ENCODE measurements around the gene ZC3H4. TPM values are rescaled to one million over a fixed set of nuclear protein-coding genes. Genes with fewer than 3 reads are reported as not detected.

ZC3H4 gene
- total RNA-seq, 1 experiment from 2014 or later = 45.1 TPM

- Histone ChIP-seq H3K4me1 (ENCODE audit: control insufficient read depth in 1 of 2, insufficient read depth in 2 of 2, low read length in 2 of 2) (no peaks in the 10 kb centered on the region), H3K9me3 (ENCODE audit: control insufficient read depth in 1 of 2, insufficient read depth in 1 of 2, low read depth in 1 of 2, low read length in 2 of 2) (no peaks in the 10 kb centered on the region), H3K79me2 (ENCODE audit: insufficient read depth, low read length) (no peaks in the 10 kb centered on the region), H3K4me2 (ENCODE audit: low read length) (no peak overlapping the region), H3K9me2 (ENCODE audit: insufficient read depth) (no peaks in the 10 kb centered on the region), H2AFZ (ENCODE audit: low read depth, low read length, poor library complexity, severe bottlenecking) (no peak overlapping the region), H4K20me1 (ENCODE audit: insufficient read depth) (no peaks in the 10 kb centered on the region), H3K4me3 (replicated peaks in 1 of 2; ENCODE audit: low read depth in 1 of 2, low read length in 2 of 2) (no peak overlapping the region), H3K9ac (ENCODE audit: low read length) (no peak overlapping the region), H3K27ac (ENCODE audit: low read depth, low read length) (no peak overlapping the region; the same call in 1 of the 2 replicates), H3K27me3 (ENCODE audit: insufficient read depth, low read length) (no peaks in the 10 kb centered on the region), H3K36me3 (ENCODE audit: control insufficient read depth in 1 of 2, insufficient read depth in 2 of 2, low read length in 2 of 2) (peaks cover 17% of the 10 kb centered on the region in 2 experiments; a peak in 3 of 4 replicates)
- POLR2A ChIA-PET = no interaction called here
- no TSS peak for BruUV-seq (replicated peaks)
- CTCF ChIA-PET = no interaction called here
- DNase-seq (ENCODE audit: low read depth, low spot score) (no peak), ATAC-seq (no peak; the same call in 1 of the 2 replicates)
- intact Hi-C loops (cut with micrococcal nuclease) = no loop called here
- RAD21 ChIA-PET (ENCODE audit: low non-redundant PET in 1 of 2, low total read pairs in 2 of 2, uncharacterized antibody in 2 of 2, unreplicated experiment in 2 of 2) = no interaction called here
- TF ChIP-seq ZNF274 (IDR thresholded peaks at IDR 0.05; ENCODE audit: low read depth, low read length) = no peak
- TF ChIP-seq FOSL1 (IDR thresholded peaks at IDR 0.05; ENCODE audit: low read depth) = no peak
- no peak for TF ChIP-seq SIN3A (IDR thresholded peaks at IDR 0.05; ENCODE audit: low read depth)
- TF ChIP-seq TCF7L2 (IDR thresholded peaks at IDR 0.05; ENCODE audit: borderline replicate concordance, extremely low read depth, insufficient read depth, insufficient read length) = no peak
- TF ChIP-seq SP1 (IDR thresholded peaks at IDR 0.05; ENCODE audit: low read depth) = no peak
- no peak for TF ChIP-seq POLR2A (IDR thresholded peaks at IDR 0.05; ENCODE audit: borderline replicate concordance, extremely low read depth, insufficient read depth, insufficient read length)
- no peak for TF ChIP-seq EGR1 (IDR thresholded peaks at IDR 0.05; ENCODE audit: low read depth)
- TF ChIP-seq MAX (IDR thresholded peaks at IDR 0.05) = no peak
- TF ChIP-seq ELF1 (IDR thresholded peaks at IDR 0.05; ENCODE audit: borderline replicate concordance, low read depth) = no peak
- TF ChIP-seq CEBPB (IDR thresholded peaks at IDR 0.05; ENCODE audit: low read depth) = no peak
- TF ChIP-seq POLR2AphosphoS5 (IDR thresholded peaks at IDR 0.05; ENCODE audit: low read depth, low read length) = no peak
- TF ChIP-seq YY1 (IDR thresholded peaks at IDR 0.05; ENCODE audit: extremely low read depth, insufficient replicate concordance, low read depth, low read length) = no peak
- TF ChIP-seq ZFX (IDR thresholded peaks at IDR 0.05) = no peak
- TF ChIP-seq, protein P1, sequence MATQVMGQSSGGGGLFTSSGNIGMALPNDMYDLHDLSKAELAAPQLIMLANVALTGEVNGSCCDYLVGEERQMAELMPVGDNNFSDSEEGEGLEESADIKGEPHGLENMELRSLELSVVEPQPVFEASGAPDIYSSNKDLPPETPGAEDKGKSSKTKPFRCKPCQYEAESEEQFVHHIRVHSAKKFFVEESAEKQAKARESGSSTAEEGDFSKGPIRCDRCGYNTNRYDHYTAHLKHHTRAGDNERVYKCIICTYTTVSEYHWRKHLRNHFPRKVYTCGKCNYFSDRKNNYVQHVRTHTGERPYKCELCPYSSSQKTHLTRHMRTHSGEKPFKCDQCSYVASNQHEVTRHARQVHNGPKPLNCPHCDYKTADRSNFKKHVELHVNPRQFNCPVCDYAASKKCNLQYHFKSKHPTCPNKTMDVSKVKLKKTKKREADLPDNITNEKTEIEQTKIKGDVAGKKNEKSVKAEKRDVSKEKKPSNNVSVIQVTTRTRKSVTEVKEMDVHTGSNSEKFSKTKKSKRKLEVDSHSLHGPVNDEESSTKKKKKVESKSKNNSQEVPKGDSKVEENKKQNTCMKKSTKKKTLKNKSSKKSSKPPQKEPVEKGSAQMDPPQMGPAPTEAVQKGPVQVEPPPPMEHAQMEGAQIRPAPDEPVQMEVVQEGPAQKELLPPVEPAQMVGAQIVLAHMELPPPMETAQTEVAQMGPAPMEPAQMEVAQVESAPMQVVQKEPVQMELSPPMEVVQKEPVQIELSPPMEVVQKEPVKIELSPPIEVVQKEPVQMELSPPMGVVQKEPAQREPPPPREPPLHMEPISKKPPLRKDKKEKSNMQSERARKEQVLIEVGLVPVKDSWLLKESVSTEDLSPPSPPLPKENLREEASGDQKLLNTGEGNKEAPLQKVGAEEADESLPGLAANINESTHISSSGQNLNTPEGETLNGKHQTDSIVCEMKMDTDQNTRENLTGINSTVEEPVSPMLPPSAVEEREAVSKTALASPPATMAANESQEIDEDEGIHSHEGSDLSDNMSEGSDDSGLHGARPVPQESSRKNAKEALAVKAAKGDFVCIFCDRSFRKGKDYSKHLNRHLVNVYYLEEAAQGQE (IDR thresholded peaks at IDR 0.05; ENCODE audit: low read depth) = no peak
- TF ChIP-seq EZH2 (IDR thresholded peaks at IDR 0.05) = no peak
- TF ChIP-seq CBX3 (IDR thresholded peaks at IDR 0.05; ENCODE audit: low read depth) = no peak
- TF ChIP-seq RAD21 (IDR thresholded peaks at IDR 0.05; ENCODE audit: low read depth) = no peak
- no peak for TF ChIP-seq EZH2phosphoT487 (IDR thresholded peaks at IDR 0.05; ENCODE audit: borderline replicate concordance)
- TF ChIP-seq ATF3 (IDR thresholded peaks at IDR 0.05) = no peak
Observed at GRCh38 chr19:47068876-47069406, 44.6 kb downstream of the ZC3H4 start.
